Fibroblast of skin of left biceps (primary cell): ENCODE results near the gene TMEM259.
A peak's percentile ranks its signal among the peaks of the same experiment; 100 is the strongest.
"Not testable (repeated sequence)": the region's sequence is repeated elsewhere in the genome, so short reads cannot be mapped to it uniquely, and the experiment has no call there.

Experiments
- DNase-seq, 2 experiments: peaks; one replicate each; pipeline ENCODE4 v3.0.0-alpha.2; 2013; ENCODE audit warnings: low read depth in 2 of 2

Gene TMEM259

DNA sequence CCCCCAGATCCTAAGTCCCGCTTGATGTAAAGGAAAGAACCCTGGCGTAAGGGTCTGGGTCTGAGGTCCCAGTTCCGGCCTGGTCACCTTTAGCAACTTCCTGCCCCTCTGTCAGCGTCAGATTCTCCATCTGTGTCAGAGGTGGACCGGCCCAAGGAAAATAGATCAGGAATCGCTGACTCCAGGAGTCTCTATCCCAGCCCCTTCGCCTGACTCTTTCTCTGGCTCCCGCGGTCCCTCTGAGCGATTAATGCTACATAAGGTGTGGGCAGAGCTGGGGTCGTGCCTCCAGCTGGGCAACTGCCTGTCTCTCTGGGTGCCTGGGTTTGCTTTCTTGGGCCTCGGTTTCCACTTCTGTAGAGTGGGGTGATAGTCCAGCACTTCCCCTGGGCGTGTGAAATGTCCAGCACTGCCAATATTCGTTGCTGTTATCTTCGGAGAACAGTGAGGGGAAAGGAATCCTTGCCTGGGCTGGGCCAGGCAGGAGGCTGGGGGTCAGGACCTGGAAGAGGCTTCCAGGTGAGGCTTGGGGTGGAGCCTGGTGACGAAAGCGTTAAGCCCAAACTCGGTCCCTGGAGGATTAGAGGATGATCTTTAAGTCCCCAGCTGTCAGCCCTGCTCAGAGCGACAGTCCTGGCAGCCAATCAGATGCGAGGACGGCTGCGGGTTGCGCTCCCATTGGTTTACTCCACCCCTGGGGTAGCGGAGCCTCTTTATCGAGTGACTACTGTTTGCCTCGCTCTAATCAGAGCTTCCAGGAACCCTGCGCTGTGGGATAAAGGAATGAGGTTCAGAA lies 19.8 kb upstream of the TMEM259 start:
- peak; percentile 85 to 86 for DNase-seq

- DNase-seq: peak; percentile 92 to 94
Observed at GRCh38 chr19:1039646-1040475, 18.9 kb upstream of the TMEM259 start, which contains the start of gene ABCA7. Gene ABCA7, plus strand, starts transcription at chr19:1040107. Its CDS starts 1,255 bp downstream, at chr19:1041362.

DNA sequence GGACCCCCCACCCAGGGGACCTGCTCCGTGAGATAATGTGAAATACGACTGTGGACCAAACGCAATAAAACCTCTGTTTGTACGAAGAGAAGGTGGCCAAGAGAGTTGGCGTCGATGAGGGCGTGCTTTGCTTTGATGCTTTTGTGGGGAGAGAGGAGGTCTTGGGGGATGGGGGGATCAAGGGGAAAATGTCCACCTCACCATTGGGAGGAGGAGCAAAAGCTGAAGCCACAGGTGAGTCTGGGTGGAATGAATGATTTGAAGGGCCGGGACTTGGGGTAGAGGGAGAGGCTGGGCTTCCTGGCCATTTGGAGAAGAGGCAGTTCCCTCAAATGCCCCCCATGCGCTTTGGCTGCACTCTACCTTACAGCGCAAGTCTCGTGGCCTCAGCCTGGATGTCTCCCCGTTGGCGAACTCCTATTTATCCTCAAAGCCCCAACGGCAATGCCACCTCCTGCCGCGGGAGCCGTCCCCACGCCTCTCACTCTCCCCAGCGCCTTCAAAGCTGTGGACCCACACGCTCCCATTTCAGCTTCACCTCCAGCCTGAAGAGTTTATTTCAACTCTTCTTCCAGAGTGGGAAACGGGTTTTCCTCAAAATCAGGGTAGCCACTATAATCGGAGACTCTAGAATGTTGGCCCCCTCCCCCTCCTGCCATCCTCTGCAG lies 18.2 kb upstream of the TMEM259 start:
- no peak for DNase-seq

DNA sequence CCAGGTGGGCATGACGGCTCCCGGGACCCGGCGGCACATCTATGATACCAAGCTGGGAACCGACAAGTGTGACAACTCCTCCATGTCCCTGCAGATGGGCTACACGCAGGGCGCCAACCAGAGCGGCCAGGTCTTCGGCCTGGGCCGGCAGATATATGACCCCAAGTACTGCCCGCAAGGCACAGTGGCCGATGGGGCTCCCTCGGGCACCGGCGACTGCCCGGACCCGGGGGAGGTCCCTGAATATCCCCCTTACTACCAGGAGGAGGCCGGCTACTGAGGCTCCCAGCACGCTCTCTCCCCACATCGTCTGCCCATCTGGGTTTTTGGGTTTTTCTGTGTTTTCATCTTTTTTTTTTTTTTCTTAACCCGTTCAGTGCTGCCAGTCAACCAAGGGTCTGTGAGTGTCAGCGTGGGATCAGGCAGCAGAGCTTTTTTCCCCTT lies 16.7 kb upstream of the TMEM259 start:
- no peak for DNase-seq

DNA sequence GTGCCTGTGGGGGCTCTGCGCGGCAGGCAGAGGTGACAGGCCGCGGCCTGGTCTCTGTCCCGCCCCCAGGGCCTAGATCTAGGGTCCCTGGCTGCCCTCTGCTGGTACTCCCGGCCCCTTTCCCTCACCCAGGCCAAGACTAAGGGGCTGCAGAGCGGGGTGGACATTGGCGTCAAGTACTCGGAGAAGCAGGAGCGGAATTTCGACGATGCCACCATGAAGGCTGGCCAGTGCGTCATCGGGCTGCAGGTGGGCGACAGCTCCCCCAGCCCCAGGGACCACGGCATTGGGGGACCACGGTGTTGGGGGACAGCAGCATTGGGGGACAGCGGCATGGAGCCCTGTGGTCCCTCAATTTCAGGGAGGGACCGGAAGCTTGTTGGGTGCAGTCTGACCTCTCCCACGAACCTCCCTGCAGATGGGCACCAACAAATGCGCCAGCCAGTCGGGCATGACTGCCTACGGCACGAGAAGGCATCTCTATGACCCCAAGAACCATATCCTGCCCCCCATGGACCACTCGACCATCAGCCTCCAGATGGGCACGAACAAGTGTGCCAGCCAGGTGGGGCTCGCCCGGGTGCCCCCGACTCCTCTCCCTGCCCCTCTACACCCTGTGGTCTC lies 15.2 kb upstream of the TMEM259 start:
- no peak for DNase-seq

DNA sequence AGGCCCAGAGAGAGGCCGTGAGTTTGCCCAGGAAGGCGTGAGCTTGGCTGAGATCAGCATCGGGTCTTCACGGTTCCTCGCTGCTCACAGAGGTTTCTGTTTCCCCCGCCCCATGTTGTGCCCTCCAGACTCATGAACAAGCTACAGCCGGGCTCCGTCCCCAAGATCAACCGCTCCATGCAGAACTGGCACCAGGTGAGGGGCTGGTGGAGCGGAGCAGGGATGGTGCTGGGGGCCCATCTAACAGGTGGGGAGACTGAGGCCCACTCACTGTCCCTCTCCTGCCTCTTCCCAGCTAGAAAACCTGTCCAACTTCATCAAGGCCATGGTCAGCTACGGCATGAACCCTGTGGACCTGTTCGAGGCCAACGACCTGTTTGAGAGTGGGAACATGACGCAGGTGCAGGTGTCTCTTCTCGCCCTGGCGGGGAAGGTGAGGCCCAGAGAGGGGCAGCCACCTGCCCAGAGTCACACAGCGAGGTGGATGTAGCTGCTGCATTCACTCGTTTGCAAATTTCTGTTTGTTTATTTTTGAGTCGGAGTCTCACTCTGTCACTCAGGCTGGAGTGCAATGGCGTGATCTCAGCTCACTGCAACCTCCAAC lies 11.4 kb upstream of the TMEM259 start:
- DNase-seq: no peak

GRCh38 chr19:1028062-1028926 lies 7.4 kb upstream of the TMEM259 start:
- DNase-seq: peak; percentile 95 to 96

GRCh38 chr19:1027650-1028061 lies 6.7 kb upstream of the TMEM259 start:
- DNase-seq: no peak

GRCh38 chr19:1026783-1027649 lies 6.1 kb upstream of the TMEM259 start:
- DNase-seq: no peak

- DNase-seq: peak in 1 of 2 experiments; percentile 62
Observed at GRCh38 chr19:1025960-1026782, 5.2 kb upstream of the TMEM259 start, which contains the start of gene CNN2. Gene CNN2, plus strand, starts transcription at chr19:1026608. Its CDS starts 54 bp downstream, at chr19:1026662.

GRCh38 chr19:1025080-1025479 lies 4.2 kb upstream of the TMEM259 start:
- DNase-seq: not testable (repeated sequence)

DNA sequence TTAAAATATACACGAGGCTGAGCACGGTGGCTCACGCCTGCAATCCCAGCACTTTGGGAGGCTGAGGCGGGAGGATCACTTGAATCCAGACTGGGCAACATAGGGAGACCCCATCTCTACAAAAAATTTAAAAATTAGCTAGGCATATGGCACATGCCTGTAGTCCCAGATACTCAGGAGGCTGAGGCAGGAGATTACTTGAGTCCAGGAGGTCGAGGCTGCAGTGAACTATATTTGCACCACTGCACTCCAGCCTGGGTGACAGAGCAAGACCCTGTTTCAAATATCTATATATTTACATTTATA lies 2.9 kb upstream of the TMEM259 start:
- DNase-seq: not testable (repeated sequence)

GRCh38 chr19:1019980-1020867 lies 699 bp downstream of the TMEM259 start:
- DNase-seq: no peak

DNA sequence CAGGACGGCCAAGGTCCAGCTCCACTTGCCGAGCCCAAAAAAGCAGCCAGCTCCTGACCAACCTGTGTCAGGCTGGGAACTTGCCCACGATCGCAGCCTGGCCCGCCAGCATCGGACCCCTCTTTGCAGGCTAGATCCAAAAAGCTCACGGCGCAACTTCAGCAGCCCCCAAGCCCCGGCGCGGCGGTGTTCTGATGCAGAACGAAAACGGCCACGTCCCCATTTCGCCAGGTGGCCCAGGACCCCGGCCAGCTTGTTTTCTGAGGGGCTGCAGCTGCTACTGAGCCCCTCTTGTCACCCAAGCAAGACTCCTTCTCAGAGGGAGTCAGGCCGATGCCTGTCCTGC lies 1.3 kb downstream of the TMEM259 start:
- no peak for DNase-seq

DNA sequence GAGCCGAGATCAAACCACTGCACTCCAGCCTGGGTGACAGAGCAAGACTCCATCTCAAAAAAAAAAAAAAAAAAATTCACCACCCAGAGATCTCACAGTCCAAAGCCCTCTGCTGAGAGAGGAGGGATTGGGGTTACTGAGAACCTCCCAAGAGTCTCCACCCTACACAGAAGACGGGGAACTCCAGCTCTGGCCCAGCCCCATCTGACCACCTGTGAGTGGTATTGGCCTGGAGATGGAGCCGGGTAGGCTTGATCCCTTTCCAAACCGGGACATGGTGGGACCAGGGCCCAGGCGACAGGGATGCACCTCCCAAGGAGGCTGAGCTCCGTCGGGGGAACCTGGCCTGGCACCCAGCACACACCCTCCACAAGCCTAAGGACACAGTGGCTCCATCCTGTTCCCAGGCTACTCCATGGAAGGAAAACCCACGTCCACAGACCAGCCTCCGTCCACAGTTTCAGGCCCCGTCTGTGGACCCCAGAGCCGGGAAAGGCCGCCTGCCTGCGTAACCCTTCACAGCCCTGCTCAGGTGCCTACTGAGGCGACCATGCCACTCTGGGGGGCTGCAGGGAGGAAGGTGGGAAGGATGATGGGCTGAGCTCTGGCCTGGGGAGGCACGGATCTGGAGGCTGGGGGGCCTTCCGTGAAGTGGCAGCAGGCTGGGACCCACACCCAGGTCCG lies 1.8 kb downstream of the TMEM259 start:
- DNase-seq: no peak

GRCh38 chr19:1018393-1018792 lies 2.5 kb downstream of the TMEM259 start:
- DNase-seq: no peak

DNA sequence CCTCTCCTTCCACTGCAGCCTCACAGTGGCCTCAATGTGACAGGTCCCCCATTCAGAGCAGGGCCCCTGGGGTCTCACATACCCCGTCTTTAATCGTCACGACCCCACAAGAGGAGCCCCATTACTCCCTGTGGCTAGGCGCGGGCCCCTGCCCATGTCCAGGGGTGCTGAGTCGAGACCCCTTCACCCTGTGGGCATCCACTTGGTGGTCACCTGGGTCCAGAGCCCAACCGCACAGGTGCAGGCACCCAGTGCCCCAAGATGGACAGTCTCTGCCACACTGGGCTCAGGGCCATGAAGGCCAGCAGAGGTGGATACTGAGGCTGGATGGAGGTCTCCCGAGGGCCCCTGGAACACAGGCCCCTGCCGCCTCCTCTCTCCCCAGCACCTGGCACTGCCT lies 3.0 kb downstream of the TMEM259 start:
- no peak for DNase-seq
